Activated CD8-positive, alpha-beta T cell treated with anti-CD3 and anti-CD28 coated beads for 36 hours (primary cell): ENCODE measurements around the gene LRP1. TPM values are rescaled to one million over a fixed set of nuclear protein-coding genes. Genes with fewer than 3 reads are reported as not detected.
A peak's percentile ranks its signal among the peaks of the same experiment; 100 is the strongest.

Experiments used
- ATAC-seq: fragments of 200-7000 bp; cut with Tn5 transposase; one replicate; pipeline ENCODE4 v1.10.0; 2021; ENCODE audit warnings: mild to moderate bottlenecking, moderate library complexity
- CTCF ChIA-PET: fragments of 350-600 bp; sonication (Branson Sonifier 250); formaldehyde crosslinking; loops from one replicate; lab custom pipeline; 2021; ENCODE audit warnings: antibody characterized with exemption; lab: Charles Lee
- POLR2A ChIA-PET: fragments of 350-600 bp; sonication (Branson Sonifier 250); formaldehyde crosslinking; loops from one replicate; lab custom pipeline; 2021; ENCODE audit warnings: antibody characterized with exemption; lab: Charles Lee
- DNase-seq: peaks from one replicate; pipeline ENCODE4 v3.0.0-alpha.2; 2020
- H3K27ac Mint-ChIP-seq: one replicate; pipeline ENCODE4 v1.8.0; 2021; ENCODE audit warnings: mild to moderate bottlenecking, mixed read lengths
- H3K27me3 Mint-ChIP-seq: one replicate; pipeline ENCODE4 v1.8.0; 2021; ENCODE audit warnings: mixed read lengths
- H3K36me3 Mint-ChIP-seq: one replicate; pipeline ENCODE4 v1.8.0; 2021; ENCODE audit warnings: low read depth, mixed read lengths
- H3K4me1 Mint-ChIP-seq: one replicate; pipeline ENCODE4 v1.8.0; 2021; ENCODE audit warnings: low read depth, mixed read lengths
- H3K4me3 Mint-ChIP-seq: one replicate; pipeline ENCODE4 v1.8.0; 2021; ENCODE audit warnings: mild to moderate bottlenecking, moderate library complexity, mixed read lengths
- H3K9me3 Mint-ChIP-seq: one replicate; pipeline ENCODE4 v1.8.0; 2021; ENCODE audit warnings: mixed read lengths
- intact Hi-C: fragments of 100-400 bp; cut with micrococcal nuclease; formaldehyde crosslinking; loops from one replicate; pipeline ENCODE4 v1.10.0; 2022
- total RNA-seq, 2 experiments: library from RNA; stranded (reverse); gene quantifications; one replicate each; pipeline ENCODE4 v1.2.3, GENCODE V29; 2021
- TF ChIP-seq, protein P1 (sequence below): fragments of 200-600 bp; IDR thresholded peaks from one replicate; pipeline ENCODE4 v1.8.0; 2022; ENCODE audit warnings: antibody characterized with exemption, mild to moderate bottlenecking

LRP1 gene
- total RNA-seq, 2 experiments from 2014 or later = 1.5 to 1.9 TPM

GRCh38 chr12:57240066-57240921 lies 112.0 kb downstream of the LRP1 start:
- peaks cover 41% of the 10 kb centered on the region for H3K27me3 Mint-ChIP-seq
- H3K4me3 Mint-ChIP-seq = peak overlapping the region; percentile 83
- peak; percentile 17 for ATAC-seq
- peaks cover 57% of the 10 kb centered on the region for H3K4me1 Mint-ChIP-seq
- DNase-seq = peak; percentile 86
- H3K9me3 Mint-ChIP-seq = no peaks in the 10 kb centered on the region
- intact Hi-C loops = no loop called here
- POLR2A ChIA-PET = interaction anchor here (0.6 to 12.9 kb wide), 7 partner anchors 13 to 1064 kb away, joined by 3 to 238 read pairs (median 3); partner anchors contain the start of genes NXPH4 and SHMT2
- peak overlapping the region; percentile 67 for H3K27ac Mint-ChIP-seq
- CTCF ChIA-PET = interaction anchor here (0.7 to 12.7 kb wide), 13 partner anchors 10 to 236 kb away, joined by 3 to 431 read pairs (median 9); partner anchors contain the start of genes GLI1, INHBE, NXPH4 and SHMT2
- TF ChIP-seq, protein P1, sequence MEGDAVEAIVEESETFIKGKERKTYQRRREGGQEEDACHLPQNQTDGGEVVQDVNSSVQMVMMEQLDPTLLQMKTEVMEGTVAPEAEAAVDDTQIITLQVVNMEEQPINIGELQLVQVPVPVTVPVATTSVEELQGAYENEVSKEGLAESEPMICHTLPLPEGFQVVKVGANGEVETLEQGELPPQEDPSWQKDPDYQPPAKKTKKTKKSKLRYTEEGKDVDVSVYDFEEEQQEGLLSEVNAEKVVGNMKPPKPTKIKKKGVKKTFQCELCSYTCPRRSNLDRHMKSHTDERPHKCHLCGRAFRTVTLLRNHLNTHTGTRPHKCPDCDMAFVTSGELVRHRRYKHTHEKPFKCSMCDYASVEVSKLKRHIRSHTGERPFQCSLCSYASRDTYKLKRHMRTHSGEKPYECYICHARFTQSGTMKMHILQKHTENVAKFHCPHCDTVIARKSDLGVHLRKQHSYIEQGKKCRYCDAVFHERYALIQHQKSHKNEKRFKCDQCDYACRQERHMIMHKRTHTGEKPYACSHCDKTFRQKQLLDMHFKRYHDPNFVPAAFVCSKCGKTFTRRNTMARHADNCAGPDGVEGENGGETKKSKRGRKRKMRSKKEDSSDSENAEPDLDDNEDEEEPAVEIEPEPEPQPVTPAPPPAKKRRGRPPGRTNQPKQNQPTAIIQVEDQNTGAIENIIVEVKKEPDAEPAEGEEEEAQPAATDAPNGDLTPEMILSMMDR = no peak
- peaks cover 6% of the 10 kb centered on the region for H3K36me3 Mint-ChIP-seq

DNA sequence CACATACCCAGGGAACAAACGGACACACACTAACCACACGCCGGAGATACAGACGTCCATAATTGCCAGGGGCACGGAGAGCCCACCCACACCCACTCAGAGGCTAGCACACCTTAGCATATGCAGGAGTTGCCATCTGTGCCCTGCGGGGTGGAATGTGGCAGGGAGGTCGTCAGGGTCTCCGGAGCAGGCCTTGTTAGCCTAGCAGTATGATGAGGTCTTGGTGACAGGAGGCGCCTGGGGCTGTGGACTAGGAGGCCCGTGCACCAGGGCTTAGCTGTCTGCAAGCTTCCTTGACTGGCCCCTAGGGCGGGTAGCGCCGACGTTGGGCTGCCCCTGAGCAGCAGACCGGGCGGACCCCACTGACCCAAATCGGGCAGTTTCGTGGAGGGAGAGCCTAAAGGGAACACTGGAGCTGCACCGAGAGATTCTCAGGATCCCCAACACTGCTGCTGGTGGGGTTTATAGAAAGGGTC lies 112.7 kb downstream of the LRP1 start:
- DNase-seq (peak; percentile 57), ATAC-seq (no peak)
- Mint-ChIP-seq H3K27me3 (peaks cover 41% of the 10 kb centered on the region), H3K9me3 (no peaks in the 10 kb centered on the region), H3K4me3 (peak overlapping the region; percentile 83), H3K36me3 (no peaks in the 10 kb centered on the region), H3K27ac (peak overlapping the region; percentile 67), H3K4me1 (peaks cover 57% of the 10 kb centered on the region)
- TF ChIP-seq, protein P1 = peak; percentile 43
- intact Hi-C loops = no loop called here
- ChIA-PET POLR2A (interaction anchor here (0.6 to 12.9 kb wide), 4 partner anchors 14 to 150 kb away, joined by 3 to 238 read pairs (median 52); partner anchors contain the start of genes NXPH4 and SHMT2), CTCF (interaction anchor here (0.7 to 12.7 kb wide), 9 partner anchors 13 to 219 kb away, joined by 3 to 431 read pairs (median 34); partner anchors contain the start of genes GLI1, INHBE, NXPH4 and SHMT2)

DNA sequence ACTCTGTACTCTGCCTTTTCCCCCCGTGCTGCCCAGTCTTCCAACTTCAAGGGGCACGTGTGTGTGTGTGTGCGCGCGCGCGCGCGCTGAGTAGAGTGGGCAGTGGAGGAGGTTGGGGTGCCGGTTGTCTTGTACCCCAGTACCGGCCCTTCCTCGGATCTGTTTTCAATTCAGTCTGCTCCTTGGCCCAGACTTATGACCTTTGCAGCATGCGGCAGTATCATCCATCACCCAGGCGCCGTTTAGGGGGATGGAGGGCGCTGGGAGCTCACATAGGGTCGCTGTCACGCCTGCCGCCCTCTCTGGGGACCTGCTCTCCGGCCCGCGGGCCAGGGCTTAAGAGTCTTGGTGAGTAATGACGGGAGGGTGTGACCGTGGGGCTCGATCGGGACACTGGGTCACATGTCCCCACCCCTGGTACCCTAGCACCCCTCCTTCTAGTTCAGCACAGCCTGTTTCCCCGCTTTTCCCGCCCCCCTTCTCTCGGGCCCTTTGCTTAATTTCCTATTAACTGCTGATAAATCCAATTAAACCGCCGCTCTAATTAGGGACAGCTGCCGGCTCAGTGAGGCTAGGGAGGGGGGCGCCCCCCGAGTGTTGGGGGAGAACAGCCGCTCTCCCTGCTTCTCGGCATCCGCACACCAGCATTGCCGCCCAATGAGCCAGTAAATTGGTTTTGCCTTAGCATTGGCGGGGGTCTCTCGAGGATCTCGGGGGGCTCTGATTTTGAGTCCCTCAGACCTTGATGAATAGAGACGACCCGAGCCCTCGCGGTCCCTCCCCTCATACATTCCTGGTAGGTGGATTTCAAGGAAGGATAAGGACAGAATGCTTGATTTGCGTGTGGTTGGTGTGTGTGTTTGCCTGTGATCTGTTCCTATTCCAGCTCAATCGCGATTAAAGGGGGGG lies 113.4 kb downstream of the LRP1 start:
- ATAC-seq = no peak
- Mint-ChIP-seq H3K4me1 (peaks cover 57% of the 10 kb centered on the region), H3K27ac (no peak overlapping the region), H3K36me3 (no peaks in the 10 kb centered on the region), H3K27me3 (peaks cover 41% of the 10 kb centered on the region), H3K9me3 (no peaks in the 10 kb centered on the region), H3K4me3 (peak overlapping the region; percentile 83)
- ChIA-PET CTCF (interaction anchor here (1.1 to 12.7 kb wide), 19 partner anchors 12 to 236 kb away, joined by 3 to 431 read pairs (median 12); partner anchors contain the start of genes GLI1, INHBE, NXPH4 and SHMT2), POLR2A (interaction anchor here (0.5 to 12.9 kb wide), 6 partner anchors 15 to 602 kb away, joined by 3 to 238 read pairs (median 4); partner anchors contain the start of genes NXPH4 and SHMT2)
- intact Hi-C loops = no loop called here
- TF ChIP-seq, protein P1 = no peak
- no peak for DNase-seq

DNA sequence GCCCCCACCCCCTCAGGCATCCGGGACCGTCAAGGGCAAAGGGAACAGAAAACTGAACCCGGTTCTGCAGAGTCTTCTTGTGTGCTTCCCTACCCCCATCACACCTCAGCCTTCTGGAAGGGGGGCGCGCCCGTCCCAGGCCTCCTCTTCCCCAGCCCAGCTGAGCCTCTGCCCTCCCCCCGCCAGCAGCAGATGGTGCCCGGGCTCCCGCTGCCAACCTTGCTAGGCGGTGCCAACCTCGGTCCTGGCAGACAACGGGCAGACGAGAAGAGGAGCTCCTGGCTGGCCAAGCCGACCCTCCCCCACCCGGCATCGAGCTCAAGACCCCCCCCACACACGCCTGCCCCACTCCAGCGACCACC lies 114.0 kb downstream of the LRP1 start:
- H3K36me3 Mint-ChIP-seq = no peaks in the 10 kb centered on the region
- TF ChIP-seq, protein P1 = no peak
- CTCF ChIA-PET = interaction anchor here (0.9 to 12.7 kb wide), 37 partner anchors 11 to 256 kb away, joined by 3 to 431 read pairs (median 6); partner anchors contain the start of genes GLI1, INHBE, NXPH4 and SHMT2

More for the DNA sequence above, 114.0 kb downstream of the LRP1 start:
- no peaks in the 10 kb centered on the region for H3K9me3 Mint-ChIP-seq
- H3K27me3 Mint-ChIP-seq = peaks cover 36% of the 10 kb centered on the region
- POLR2A ChIA-PET = interaction anchor here (1.0 to 12.9 kb wide), 4 partner anchors 15 to 217 kb away, joined by 3 to 238 read pairs (median 51); partner anchors contain the start of genes NXPH4 and SHMT2
- ATAC-seq = no peak
- no peak overlapping the region for H3K27ac Mint-ChIP-seq
- DNase-seq = no peak
- H3K4me1 Mint-ChIP-seq = peaks cover 50% of the 10 kb centered on the region
- intact Hi-C loops = no loop called here
- H3K4me3 Mint-ChIP-seq = no peak overlapping the region
